ENCODE data around the gene LRRC40. TPM values are rescaled to one million over a fixed set of nuclear protein-coding genes. Genes with fewer than 3 reads are reported as not detected.
A peak's percentile ranks its signal among the peaks of the same experiment; 100 is the strongest.
"Not testable (repeated sequence)": the region's sequence is repeated elsewhere in the genome, so short reads cannot be mapped to it uniquely, and the experiment has no call there.

Gene LRRC40
- 18.2 and 26.9 TPM in 2 replicates for total RNA-seq (2014; rRNA removed; shearing (Covaris generic))

DNA sequence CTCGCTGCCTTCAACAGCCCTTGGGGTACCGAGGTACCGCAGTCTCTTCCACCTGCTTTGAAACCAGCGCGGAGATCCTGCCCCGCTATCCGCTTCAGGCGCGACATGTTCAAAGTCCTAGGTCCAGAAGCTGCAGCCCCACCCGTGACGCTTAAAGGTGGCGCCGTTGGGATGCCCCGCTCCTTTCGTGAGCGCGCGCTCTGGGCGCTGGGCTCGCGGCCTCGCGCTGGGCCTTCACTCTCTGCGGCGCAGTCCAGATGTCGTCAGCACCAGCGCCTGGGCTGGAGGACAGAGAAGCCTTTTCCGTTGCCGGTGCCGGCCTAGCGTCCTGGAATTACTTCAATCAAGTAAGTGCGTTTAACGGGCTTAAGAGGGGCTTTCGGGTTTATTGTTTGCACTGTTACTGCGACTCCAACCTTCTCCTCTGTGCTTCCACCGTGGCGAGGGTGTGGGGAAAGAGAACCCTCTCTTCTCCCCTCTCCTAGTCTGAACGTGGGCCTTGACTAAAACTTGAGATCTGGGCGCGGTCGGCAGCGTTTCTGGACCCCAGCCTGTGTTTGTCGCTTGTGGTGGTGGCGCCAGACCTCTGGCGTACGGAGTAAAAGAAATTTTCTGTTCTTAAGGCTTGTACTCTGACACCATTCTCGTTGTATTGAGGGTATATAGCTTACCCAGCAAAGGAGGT is at the start of gene LRRC40:
Gene LRRC40, minus strand, starts transcription at position 146 of the 685 bp plus-strand sequence. Its CDS starts 39 bp downstream, at position 107.
- DNase-seq (ENCODE audit: low read depth), result peak; percentile 96

GRCh38 chr1:70248729-70249128 is 43.4 kb upstream of the LRRC40 start:
- no peak for DNase-seq (ENCODE audit: low read depth)

GRCh38 chr1:70247768-70248167 is 42.4 kb upstream of the LRRC40 start:
- DNase-seq (ENCODE audit: low read depth), result peak; percentile 25

GRCh38 chr1:70247122-70247521 is 41.7 kb upstream of the LRRC40 start:
- DNase-seq (ENCODE audit: low read depth), result no peak

DNA sequence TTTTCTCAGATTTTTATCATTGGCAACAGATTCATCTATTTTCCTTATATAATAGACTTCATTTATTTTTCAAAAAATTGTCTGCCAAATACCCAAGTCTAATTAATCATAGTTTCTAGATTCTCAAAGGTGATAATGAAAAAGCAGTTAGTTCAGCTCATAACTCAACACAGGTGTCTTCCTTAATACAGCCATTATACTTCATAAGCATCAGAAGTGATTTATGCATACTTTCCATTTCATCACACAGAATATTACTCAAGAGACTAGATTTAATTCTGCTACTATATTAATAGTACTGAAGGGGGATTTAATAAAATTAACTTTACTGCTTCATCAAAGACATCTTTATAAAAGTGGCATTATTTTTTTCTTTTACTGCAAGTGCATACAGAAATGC is 34.6 kb upstream of the LRRC40 start:
- DNase-seq (ENCODE audit: low read depth), result no peak

GRCh38 chr1:70234733-70235132 is 29.4 kb upstream of the LRRC40 start:
- no peak for DNase-seq (ENCODE audit: low read depth)

GRCh38 chr1:70231475-70231874 is 26.1 kb upstream of the LRRC40 start:
- DNase-seq (ENCODE audit: low read depth), result no peak

DNA sequence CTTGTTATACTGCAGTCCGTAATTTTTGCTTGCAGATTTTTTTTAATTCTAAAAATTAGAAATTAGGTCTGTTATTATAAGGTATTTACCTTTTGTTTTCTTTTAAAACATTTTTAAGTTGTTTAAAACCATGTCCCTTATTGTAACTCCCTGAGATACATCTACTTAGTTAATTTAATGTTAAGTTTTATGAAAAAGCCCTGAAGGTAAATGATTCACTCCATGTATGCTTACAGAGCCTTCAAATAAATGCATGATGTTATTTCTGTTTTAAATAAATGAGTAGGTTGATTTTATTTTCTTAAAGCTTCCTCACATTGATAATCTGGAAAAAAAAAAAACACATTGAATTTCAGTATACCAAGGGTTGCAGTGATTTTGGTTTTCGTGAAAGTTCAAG is 23.3 kb upstream of the LRRC40 start:
- DNase-seq (ENCODE audit: low read depth), result no peak

GRCh38 chr1:70227439-70227838 is 22.1 kb upstream of the LRRC40 start:
- peak; percentile 40 for DNase-seq (ENCODE audit: low read depth)

GRCh38 chr1:70224954-70225353 is 19.6 kb upstream of the LRRC40 start:
- DNase-seq (ENCODE audit: low read depth), result no peak

DNA sequence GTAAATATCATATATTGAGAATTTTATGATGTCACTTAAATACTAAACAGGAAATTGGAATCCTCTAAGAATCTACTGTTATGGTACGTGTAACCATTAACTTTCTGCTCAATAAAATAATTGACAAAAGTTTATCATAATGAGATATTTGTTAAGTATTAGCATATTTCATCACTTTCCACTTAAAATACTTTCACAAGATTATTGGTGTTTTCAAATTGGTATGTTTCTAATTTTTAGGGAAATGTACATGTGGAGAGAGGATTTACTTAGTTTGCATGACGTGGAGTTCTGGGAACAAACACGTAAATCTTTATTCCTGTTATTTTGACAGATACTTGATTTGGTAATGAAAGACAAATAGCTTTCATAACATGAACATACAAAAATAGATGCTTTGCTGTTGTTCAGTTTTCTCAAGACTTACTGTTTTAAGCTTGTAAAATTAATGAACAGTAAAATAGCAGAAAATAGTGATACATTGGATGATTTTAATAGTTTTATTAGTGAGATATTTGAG is 17.4 kb upstream of the LRRC40 start:
- no peak for DNase-seq (ENCODE audit: low read depth)

- DNase-seq (ENCODE audit: low read depth), result peak; percentile 93
Observed at GRCh38 chr1:70221238-70222121, 16.1 kb upstream of the LRRC40 start, which contains the start of gene SRSF11. TSS of gene SRSF11 (plus strand) at chr1:70221380. CDS start at chr1:70221637, 257 bp downstream.

- no peak for DNase-seq (ENCODE audit: low read depth)
Observed at GRCh38 chr1:70220517-70221237, 15.3 kb upstream of the LRRC40 start.

DNA sequence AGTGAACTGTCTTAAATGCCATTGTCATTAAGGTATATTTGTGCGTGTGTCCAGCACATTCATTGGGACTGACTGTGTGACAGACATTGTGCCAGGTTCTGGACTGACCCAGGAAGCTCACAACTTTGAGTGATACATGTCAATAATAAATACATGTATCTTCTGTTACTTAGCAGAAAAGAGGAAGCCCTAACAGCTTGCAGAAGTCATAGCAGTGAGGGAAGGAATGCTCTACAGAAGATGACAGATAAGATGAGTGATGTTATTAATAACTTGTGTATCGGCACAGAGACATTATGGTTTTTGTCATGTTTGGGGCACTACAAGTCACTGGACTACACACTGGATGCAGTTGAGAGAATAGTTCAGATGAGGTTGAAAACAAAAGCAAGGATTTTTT is 14.6 kb upstream of the LRRC40 start:
- no peak for DNase-seq (ENCODE audit: low read depth)

GRCh38 chr1:70211541-70211940 is 6.2 kb upstream of the LRRC40 start:
- no peak for DNase-seq (ENCODE audit: low read depth)

GRCh38 chr1:70210820-70211219 is 5.4 kb upstream of the LRRC40 start:
- peak; percentile 11 for DNase-seq (ENCODE audit: low read depth)

GRCh38 chr1:70208292-70208691 is 2.9 kb upstream of the LRRC40 start:
- no peak for DNase-seq (ENCODE audit: low read depth)

GRCh38 chr1:70207492-70207891 is 2.1 kb upstream of the LRRC40 start:
- no peak for DNase-seq (ENCODE audit: low read depth)

- DNase-seq (ENCODE audit: low read depth), result not testable (repeated sequence)
Observed at GRCh38 chr1:70206833-70207232, 1.5 kb upstream of the LRRC40 start.

GRCh38 chr1:70205071-70205433 is 327 bp downstream of the LRRC40 start:
- no peak for DNase-seq (ENCODE audit: low read depth)

GRCh38 chr1:70204600-70204999 is 779 bp downstream of the LRRC40 start:
- no peak for DNase-seq (ENCODE audit: low read depth)

GRCh38 chr1:70204139-70204538 is 1.2 kb downstream of the LRRC40 start:
- no peak for DNase-seq (ENCODE audit: low read depth)

Measured in M059J (cell line).